GOT3 (cell line): ENCODE data around the gene LRRC57.

Experiments
- DNase-seq: peaks from one replicate; lab custom pipeline; 2025; ENCODE audit warnings: mixed read lengths; lab: John Stamatoyannopoulos, UW

LRRC57 gene

DNA sequence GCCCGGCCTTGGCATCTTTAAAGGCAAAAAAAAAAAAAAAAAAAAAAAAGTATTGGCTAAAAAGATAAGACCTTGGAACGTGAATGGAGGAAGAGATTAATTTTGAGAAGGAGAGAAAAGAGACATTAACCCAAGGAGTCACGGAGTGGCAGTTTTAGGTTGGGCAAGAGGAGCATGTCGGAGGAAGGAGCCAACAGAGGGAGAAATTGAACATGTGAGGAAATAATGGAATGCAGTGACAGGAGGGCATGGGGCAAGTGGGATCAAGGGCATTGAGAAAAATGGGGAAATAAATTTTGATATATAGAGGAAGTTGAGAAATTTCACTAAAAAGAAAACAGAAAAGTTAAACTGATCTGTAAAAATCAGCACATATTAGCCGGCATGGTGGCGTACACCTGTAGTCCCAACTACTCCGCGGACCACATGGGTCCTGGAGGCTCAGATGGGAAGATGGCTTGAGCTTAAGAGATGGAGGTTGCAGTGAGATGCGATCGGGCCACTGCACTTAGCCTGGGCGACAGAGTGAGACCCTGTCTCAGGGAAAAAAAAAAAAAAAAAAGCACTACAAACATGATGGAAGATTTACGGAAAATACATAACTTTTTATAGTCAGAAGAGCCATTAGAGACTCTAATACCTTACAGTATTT lies 1.3 kb upstream of the LRRC57 start:
- no peak for DNase-seq

DNA sequence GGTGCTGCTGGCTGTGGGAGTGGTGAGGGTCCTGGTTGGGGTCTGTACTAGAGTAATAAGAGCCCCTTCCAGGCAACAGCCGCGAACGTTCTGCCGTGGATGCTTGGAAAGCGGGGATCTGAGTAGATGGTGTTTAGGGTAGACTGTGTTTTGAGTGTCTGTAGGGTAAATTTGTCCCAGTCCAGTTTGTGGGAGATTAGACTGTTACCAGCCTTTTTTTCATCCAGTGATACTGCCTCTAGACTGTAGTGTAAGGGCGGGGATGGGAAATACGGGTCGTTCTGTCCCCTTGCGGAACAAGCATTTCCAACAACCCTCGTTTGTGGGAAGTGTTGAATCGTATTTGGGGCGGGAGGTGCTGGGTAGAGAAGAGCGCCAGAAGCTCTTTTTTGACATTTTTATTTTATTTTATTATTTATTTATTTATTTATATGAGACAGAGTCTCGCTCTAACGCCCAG lies 469 bp upstream of the LRRC57 start:
- DNase-seq, result no peak

DNA sequence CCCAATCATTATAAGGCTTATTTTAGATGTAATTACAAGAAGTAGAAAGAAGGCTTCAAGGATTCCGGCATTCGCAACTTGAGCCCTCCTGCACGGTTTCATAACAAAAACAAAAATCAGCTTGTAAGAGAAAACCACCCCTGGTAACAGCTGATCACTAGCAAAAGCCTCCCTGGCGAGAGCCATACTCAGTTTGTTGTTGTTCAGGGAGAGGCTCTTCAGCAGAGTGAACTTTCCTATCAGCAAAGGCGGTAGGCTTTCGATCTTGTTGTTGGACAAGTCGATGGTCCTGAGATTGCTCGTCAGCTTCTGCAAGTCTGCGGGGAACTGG lies 710 bp downstream of the LRRC57 start:
- DNase-seq, result no peak

DNA sequence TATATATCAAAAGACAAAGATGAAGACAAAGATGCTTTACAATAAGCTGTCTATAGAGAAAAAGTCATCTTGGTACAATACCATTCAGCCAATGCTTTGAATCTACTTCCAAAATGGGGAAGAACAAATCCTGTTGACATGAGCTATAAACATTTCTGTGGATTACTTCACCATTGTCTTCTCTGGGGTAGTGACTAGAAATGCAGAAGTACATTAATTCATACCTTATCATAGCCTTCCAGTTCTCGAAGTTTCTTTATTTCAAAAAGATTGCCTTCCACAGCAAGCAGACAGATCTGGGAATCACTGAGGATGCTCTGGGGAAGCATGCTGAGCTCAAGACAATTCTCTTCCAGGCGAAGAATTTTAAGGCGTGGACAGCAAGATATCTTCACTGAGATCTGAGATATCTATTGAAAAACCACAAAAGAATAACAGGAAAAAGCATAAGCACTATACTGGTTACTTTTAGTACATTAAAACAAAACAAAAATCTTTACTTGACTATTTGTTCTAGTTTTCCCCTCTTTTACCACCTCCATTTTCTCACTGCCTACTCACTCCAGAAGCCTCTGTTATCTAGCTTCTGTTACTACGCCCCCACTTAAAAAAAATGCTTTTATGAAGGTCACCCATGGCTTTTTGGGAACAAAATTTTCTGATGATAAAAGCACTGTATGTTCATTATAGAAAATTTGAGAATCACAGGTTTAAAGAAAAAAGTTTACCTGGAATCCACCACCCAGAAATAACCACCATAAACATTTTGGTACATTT lies 3.6 kb downstream of the LRRC57 start:
- DNase-seq, result no peak

DNA sequence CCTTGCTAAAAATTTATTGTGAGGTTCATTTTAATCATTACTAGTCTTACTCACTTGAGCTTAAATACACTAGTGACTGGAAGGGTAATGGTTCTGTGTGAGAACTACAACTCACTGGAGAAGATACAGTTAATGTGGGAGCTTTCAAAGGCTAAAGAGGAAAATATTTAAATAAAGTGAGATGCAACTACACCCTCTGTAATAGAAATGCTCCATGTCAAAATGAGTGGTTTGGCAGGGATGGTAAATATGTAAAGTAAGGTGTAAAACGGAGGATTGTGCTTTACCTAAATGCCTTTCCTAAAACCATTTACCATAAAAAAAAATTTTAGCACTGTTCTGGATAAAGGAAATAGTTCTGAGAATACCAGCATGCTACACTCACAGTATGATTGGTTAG lies 15.3 kb downstream of the LRRC57 start:
- no peak for DNase-seq

DNA sequence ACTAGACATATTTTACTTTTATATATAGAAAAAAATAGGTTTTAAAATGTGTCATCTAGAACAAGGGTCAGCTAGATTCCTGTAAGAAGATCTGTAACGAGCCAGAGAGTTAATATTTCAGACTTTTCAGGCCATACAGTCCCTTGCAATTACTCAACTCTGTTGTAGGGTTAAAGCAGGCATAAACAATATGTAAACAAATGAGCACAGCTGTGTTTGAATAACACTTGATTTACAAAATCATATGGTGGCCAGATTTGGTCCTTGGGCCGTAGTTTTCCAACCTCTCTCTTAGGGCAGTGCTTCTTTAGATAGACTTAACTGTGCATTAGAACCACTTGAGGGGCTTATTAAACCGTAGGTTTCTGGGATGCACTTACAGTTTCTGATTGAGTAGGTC lies 19.6 kb downstream of the LRRC57 start:
- DNase-seq, result no peak

DNA sequence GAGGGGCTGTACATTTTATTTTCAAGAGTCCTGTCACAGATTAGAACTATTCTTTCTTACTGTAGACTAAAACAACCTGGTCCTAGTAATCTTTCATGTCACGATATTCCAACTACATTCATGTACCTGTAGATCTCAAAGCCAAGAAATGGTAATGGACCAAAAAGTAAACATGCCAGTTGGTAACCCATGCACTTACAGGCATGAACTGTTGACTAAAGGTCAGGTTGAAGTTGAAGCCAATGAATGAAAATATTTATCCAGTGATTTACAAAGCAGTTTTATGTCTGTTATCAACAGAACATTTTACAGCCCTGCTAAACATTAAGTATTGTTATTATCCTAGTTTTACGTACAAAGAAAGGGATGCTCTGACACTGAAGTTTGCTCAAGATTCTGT lies 25.3 kb downstream of the LRRC57 start:
- DNase-seq, result no peak

DNA sequence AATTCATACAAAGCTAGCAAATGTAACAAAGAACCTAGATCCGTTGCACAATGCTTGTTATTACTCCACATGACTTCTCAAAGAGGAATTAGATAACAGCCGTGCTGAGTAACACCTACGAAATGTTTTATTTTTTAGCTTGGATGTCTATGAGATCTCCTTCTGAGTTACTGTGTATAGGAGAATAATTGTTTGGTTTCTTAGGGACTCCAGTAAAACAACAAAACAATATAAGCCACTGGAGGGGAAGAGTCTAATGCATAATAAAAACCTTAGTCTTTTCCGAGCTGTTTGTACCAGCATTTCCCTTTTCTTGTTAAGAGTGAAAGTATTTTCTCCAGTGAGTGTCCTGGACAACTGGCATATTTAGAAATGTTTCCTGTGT lies 37.6 kb downstream of the LRRC57 start:
- DNase-seq, result no peak

DNA sequence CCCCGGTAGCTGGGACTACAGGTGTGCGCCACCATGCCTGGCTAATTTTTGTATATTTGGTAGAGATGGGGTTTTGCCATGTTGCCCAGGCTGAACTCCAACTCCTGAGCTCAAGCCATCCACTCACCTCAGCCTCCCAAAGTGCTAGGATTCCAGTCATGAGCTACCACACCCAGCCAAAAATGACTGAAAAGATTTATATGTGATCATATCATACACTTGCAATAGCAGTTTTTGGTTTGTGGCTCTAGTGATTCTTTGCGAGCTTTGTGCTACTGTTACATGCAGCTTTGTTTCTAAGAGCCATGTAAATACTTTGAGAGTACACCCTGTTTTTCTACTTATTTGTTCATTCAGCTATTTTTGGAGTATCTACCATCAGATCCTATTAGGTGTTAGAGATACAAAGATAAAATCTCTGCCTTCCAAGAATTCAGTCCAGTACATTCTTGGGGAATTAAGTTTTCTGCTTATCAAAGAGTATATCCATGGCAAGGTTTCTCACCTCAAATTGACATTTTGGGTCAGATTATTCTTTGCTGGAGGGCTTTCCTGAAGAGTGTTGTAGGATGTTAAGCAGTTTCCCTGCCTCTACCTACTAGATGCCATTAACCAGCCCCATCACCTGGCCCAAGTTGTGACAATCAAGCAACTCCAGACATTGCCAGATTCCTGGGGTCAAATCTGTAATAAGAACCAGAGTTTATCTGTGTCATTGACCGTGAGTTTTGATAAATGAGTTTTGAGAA lies 38.2 kb downstream of the LRRC57 start:
- DNase-seq, result no peak

DNA sequence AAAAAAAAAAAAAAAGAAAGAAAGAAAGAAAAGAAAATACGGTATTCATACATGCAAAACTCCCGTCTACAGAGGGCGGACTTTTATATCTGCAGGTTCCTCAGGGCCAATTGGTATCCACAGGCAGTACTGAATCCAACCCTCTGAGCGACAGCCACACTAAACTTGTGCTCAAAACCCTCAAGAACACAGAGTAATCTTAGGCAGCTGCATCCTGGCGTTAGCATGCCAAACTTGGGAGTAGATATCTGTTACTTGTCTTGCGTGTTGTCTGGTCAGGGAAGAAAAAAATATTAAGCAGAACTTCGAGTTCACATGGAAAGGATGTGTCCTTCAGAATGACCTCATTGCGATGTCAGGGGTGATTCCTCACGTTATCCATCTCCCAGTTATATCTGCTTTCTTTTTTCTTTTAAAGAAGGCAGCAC lies 40.3 kb downstream of the LRRC57 start:
- DNase-seq, result no peak

DNA sequence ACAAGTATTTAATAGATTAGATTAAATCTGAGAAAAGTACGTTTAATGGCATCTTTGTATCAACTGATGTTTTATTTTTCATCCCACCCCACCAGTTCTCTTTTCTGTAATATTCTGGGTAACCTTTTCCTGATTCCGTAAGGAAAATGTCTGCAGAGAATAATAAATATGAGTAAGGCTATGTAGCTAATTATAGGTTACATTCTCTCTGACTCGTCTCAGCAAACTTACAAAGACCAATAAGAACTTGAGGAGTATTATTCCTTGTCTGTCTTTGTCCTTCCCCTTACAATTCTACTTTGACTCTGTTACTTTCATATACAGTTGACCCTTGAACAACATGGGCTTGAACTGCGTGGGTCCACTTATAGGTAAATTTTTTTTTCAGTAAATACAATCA lies 41.1 kb downstream of the LRRC57 start:
- no peak for DNase-seq

DNA sequence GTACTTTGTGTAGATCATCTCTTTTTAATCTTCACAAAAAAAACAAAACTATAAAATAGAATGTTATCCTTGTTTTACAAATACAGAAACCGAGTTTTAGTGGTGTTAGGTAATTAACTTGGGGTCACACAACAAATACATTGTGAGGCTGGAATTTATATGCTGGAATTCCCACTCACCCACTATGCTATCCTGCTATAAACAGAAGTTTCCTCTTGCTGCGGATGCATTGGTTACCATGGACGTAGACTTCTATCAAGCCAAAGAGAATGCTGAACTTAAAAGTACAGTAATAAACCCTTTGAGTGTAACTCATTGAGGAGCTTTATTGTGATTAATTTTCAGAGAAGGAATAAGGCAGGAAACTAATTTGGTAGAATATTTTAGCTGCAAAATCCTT lies 44.0 kb downstream of the LRRC57 start:
- no peak for DNase-seq

DNA sequence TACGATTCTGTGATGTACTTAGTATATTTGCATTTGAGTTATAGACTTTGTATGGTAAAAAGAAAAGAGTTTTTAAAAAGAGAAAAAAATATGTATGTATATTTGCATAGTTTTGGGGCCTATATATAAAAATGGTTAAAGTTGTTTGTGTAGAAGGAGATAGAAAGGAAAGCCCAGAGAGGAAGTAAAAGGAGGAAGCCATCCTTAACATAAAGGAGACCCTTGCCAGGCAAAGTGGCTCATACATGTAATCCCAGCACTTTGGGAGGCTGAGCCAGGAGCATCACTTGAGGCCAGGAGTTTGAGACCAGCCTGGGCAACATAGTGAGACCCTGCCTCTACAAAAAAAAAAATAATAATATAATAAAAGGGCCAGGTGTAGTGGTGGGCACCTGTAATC lies 44.8 kb downstream of the LRRC57 start:
- no peak for DNase-seq

DNA sequence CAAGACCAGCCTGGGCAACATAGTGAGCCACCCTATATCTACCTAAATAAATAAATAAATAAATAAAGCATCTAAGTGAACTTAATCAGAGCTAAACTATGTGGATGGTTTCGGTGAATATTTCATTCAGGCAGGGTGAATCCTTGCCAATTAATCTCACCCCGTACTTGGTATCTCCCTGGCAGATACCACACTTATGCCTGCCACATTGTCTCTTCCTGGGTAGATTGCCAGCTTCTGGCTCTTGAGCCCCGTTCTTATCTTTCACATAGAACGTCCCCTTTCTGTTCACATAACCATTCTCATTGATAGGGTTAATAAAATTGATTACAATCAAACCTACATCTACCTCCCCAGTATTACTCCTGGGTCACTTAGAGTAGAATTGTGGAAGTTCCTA lies 46.1 kb downstream of the LRRC57 start:
- no peak for DNase-seq

DNA sequence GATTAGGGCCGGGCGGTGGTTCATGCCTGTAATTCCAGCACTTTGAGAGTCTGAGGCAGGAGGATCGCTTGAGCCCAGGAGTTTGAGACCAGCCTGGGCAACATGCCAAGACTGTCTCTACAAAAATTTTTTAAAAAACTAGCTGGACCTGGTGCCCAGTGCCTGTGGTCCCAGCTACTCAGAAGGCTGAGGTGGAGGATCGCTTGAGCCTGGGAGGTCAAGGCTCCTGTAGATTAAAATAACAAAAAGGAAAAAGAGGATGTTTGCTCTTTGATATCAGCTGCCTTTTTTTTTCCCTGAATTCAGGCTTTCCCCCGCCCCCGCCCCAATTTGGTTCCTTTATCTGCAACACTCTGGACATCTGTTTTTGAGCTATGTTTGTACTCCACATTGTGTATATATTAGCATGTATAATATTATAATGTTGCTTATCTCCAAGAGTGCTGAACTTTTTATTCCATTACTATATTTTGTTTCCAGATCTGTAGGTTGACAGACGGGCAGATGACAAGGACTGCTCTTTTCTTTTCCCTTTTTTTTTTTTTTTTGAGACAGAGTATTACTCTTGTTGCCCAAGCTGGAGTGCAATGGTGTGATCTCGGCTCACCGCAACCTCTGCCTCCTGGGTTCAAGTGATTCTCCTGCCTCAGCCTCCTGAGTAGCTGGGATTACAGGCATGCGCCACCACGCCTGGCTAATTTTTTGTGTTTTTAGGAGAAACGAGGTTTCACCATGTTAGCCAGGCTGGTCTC lies 48.6 kb downstream of the LRRC57 start:
- DNase-seq, result no peak

DNA sequence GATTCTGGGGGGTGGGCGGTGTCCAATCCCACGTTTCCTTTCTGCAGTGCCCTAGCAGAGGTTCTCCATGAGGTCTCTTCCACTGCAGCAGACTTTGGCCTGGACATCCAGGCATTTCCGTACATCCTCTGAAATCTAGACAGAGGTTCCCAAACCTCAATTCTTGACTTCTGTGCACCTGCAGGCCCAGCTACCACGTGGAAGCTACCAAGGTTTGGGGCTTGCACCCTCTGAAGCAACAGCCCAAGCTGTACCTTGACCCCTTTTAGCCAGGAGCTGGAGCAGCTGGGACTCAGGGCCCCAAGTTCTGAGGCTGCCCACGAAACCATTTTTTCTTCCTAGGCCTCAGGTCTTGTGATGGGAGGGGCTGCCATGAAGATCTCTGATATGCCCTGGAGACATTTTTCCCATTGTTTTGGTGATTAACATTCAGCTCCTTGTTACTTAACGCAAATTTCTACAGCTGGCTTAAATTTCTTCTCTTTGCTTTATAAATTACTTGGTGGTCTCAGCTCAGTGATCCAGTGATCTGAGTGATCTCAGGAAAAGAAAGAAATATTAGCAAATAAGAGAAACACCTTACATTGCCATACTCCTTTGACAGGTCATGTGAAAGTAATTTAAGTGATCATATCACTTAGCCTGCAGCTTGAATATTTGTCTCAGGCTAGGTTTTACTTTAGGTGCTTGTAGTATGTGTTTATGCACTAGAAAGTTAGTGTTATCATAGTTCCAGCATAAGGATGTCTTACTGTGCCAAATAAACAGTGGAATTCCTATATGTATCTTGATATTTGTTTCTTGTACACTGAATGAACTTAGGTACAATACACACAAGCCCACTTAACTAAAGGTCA lies 50.2 kb downstream of the LRRC57 start:
- no peak for DNase-seq

DNA sequence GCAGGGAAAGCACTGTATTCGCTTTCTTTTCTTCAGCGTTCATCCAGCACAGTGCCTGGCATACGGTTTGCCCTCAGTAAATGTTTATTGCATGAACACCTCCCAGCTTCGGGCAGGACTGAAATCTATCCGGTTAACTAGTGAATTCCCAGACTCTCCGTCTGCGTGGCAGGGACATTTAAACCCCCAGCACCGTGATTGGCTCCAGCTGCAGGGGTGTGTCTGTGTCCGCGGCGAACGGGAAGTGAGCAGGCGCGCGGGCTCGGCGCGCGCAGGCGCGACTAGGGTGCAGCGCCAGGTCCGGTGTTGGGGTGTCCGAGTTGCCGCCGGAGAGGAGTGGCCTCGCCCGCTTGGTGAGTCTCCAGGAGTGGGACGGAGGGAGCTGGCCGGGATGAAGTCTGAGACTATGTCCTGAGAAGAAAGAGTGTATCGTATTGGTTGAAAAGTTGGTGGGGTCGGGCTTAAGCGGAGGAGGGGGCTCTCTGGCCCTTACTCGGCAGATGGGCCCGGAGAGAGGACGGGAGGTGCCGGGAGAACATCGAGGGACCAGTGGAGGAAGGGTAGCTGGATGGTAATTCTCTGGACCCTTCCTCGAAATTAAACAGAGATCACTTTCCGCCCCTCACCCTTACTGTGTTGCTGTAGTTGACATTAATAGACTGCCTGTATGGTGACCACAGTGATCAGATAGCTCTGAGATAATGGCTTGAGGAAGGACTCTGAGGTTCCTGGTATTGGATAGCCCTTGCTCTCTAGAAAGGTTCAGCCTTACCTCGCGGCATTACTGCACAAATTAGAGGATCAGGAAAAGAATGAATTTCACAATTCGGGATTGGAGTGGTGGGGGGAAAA lies 53.0 kb downstream of the LRRC57 start, which contains the start of gene SNAP23:
TSS of gene SNAP23 (plus strand) at position 274 of the 852 bp plus-strand sequence. CDS start 16,213 bp downstream, outside the sequence.
- DNase-seq, result peak; percentile 75

DNA sequence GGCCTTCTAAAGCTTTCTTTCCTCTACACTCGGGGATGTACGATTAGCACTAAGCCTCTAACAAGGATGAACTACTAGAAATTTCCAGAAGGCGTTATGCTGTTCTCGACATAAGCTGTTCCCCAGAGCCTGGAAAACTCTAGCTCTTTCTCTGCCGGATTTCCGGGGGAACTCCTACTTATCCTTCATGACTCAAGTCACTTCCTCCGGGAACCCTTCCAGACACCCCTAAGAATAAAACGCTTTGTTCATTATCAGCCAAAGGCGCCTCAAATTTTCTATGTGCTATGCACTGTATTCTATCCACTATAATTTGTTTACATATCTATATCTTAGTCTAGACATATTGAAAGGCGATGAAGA lies 53.6 kb downstream of the LRRC57 start:
- DNase-seq, result no peak

DNA sequence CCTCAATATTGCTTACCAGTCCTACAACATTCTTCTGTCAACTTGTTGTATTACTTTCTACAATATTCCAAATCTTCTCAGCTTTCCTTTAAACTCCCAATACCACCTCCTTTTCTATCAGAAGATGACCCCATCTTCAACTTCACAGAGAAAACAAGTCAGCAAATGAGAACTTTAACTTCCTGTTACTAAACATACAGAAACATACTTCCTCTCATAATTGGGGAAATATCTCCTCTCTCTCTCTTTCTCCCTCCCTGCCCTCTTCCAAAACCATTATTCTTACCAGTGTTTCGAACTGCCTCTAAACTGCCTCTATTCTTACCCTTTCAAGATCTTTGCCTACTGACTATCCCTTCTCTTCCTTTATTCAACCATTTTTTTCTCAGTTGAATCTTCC lies 54.9 kb downstream of the LRRC57 start:
- no peak for DNase-seq

DNA sequence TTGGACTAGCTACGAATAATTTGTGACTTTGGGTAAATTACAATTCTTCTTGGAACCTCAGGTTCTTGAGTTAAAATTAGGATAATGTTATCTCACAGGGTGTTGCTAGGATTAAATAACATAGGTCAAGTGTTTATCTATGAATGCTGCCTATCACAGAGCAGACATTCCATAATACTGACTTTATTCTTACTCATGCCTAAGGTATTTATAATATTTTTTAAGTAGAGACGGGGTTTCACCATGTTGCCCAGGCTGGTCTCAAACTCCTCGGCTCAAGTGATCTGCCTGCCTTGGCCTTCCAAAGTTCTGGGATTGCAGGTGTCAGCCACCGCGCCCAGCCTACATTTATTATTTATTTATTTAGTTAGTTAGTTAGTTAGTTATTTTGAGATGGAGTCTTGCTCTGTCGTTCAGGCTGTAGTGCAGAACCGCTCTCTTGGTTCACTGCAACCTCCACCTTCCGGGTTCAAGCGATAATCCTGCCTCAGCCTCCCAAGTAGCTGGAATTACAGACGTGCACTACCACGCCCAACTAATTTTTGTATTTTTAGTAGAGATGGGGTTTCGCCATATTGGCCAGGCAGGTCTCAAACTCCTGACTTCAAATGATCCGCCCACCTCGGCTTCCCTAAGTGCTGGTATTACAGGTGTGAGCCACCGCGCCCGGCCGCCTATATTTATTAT lies 56.9 kb downstream of the LRRC57 start:
- DNase-seq, result no peak
